Stomach (tissue), 4 donors: Measurements from ENCODE around the gene DCAF10.

ENCODE experiments used
- CTCF ChIP-seq, 7 experiments: fragments of 450-650 bp in 4 of 7; fragments of 200-600 bp in 3 of 7; sonication (generic) in 3 of 7; IDR thresholded peaks; one replicate each; pipeline ENCODE4 v1.5.1; 2016 to 2019; ENCODE audit warnings: antibody characterized with exemption in 7 of 7, control low read depth in 2 of 7, mild to moderate bottlenecking in 1 of 7
- EP300 ChIP-seq: sonication (generic); formaldehyde crosslinking; IDR thresholded peaks from one replicate; pipeline ENCODE4 v1.6.1; 2017; ENCODE audit warnings: antibody characterized with exemption
- POLR2A ChIP-seq, 4 donors: fragments of 450-650 bp; IDR thresholded peaks; one replicate each; pipeline ENCODE4 v1.6.1; 2016; ENCODE audit warnings: antibody characterized with exemption in 4 of 4, control low read depth in 2 of 4, mild to moderate bottlenecking in 1 of 4, moderate library complexity in 1 of 4

- TF ChIP-seq EP300 (no peak), POLR2A (IDR thresholded peaks at IDR 0.05) (no peak), CTCF (IDR thresholded peaks at IDR 0.05) (no peak)
Measured at GRCh38 chr9:37801287-37801850, 772 bp downstream of the DCAF10 start.
